Measurements from ENCODE around the gene OTOP2. TPM values are rescaled to one million over a fixed set of nuclear protein-coding genes. Genes with fewer than 3 reads are reported as not detected.
A peak's percentile ranks its signal among the peaks of the same experiment; 100 is the strongest.

The OTOP2 gene
- total and polyA plus RNA-seq, 9 of the 15 experiments (the other 6 are each of a cell fraction or from before 2014, with no cell fraction given) = 0.04 to 0.36 (median 0.14) TPM; not detected in 1

DNA sequence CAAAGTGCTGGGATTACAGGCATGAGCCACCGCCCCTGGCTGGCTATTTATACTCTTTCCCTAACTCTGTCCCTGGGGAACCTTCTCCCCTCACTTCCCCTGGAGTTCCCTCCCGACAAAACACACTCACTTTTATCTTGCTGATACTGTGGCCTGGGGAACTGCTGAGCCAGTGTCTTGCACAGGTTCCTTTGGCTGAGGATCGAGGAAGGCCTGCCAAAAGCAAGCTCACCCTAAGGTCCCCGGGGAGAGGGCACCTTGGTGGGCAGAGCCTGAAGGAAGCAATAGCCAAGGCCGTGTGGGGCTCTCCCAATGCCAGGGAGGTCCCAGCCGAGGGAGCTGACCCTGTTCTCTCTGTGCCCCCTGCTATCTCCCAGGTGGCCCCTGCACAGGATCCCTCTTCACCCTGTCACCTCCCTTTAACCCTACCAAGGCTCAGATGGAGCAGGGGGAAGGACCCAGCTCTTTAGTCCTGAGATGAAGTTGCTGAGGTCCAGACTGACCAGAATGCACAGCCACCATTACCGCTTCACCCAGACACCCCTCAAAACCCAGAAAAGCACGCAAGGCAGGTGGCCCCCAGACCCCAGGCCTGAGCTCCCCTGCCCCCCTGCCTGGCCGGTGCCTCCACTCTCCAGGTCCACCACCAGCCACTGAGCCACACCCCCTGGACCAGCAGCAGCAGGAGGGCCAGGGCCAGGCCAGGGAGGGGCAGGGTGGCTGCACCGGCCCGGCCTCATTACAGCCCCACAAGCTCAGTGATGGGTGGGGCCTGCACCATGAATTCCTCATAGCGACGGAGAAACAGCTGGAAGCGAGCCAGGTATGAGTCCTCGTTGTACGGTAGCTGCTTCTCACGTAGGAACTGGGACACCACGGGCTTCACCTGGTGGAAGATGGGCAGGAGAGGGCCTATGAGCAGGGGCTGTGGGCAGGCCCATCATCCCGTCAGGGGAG, 46.2 kb upstream of the OTOP2 start (continued):
- TF ChIP-seq SRF (CRISPR knock-in tag; IDR thresholded peaks at IDR 0.05) (peak in 1 of 2 experiments; percentile 47; a peak in 1 of 4 replicates), NR0B1 (IDR thresholded peaks at IDR 0.05; ENCODE audit: partially characterized antibody) (no peak), KAT7 (CRISPR knock-in tag; IDR thresholded peaks at IDR 0.05; ENCODE audit: borderline replicate concordance) (0 out of 2 replicates have a peak, but pooled peaks have one; percentile 14)
- TF ChIP-seq, protein P1, sequence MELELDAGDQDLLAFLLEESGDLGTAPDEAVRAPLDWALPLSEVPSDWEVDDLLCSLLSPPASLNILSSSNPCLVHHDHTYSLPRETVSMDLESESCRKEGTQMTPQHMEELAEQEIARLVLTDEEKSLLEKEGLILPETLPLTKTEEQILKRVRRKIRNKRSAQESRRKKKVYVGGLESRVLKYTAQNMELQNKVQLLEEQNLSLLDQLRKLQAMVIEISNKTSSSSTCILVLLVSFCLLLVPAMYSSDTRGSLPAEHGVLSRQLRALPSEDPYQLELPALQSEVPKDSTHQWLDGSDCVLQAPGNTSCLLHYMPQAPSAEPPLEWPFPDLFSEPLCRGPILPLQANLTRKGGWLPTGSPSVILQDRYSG (tag; conservative IDR thresholded peaks at IDR 0.05; ENCODE audit: low read depth) = no peak

- no peak for FAIRE-seq
- TF ChIP-seq SREBF2 (CRISPR knock-in tag; IDR thresholded peaks at IDR 0.05) (no peak), ZNF408 (CRISPR knock-in tag; IDR thresholded peaks at IDR 0.05; ENCODE audit: low read depth) (no peak), RBM25 (IDR thresholded peaks at IDR 0.05; ENCODE audit: low read depth, low read length, severe bottlenecking) (peak; percentile 83), ELF1 (tag; IDR thresholded peaks at IDR 0.05) (no peak), KDM2B (CRISPR knock-in tag; IDR thresholded peaks at IDR 0.05) (no peak), ZKSCAN3 (CRISPR knock-in tag; IDR thresholded peaks at IDR 0.05) (no peak), CBX2 (IDR thresholded peaks at IDR 0.05; ENCODE audit: insufficient read depth, low read length, poor library complexity, severe bottlenecking) (no peak), SMAD2 (IDR thresholded peaks at IDR 0.05; ENCODE audit: low read depth, low read length) (no peak), GTF2F1 (IDR thresholded peaks at IDR 0.05; ENCODE audit: low read depth, low read length) (no peak), GATAD2B (IDR thresholded peaks at IDR 0.05; ENCODE audit: borderline replicate concordance) (no peak), PYGO2 (tag; IDR thresholded peaks at IDR 0.05) (no peak), HDAC3 (IDR thresholded peaks at IDR 0.05; ENCODE audit: borderline replicate concordance, partially characterized antibody) (peak; percentile 13)
- TF ChIP-seq, protein P2, sequence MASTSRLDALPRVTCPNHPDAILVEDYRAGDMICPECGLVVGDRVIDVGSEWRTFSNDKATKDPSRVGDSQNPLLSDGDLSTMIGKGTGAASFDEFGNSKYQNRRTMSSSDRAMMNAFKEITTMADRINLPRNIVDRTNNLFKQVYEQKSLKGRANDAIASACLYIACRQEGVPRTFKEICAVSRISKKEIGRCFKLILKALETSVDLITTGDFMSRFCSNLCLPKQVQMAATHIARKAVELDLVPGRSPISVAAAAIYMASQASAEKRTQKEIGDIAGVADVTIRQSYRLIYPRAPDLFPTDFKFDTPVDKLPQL (IDR thresholded peaks at IDR 0.05; ENCODE audit: extremely low read depth, insufficient read length) = no peak
These were observed 45.4 kb upstream of the OTOP2 start for GRCh38 chr17:74878658-74879057.

More at GRCh38 chr17:74878658-74879057, 45.4 kb upstream of the OTOP2 start:
- Histone ChIP-seq H3K79me2 (ENCODE audit: control insufficient read depth, insufficient read depth, low read length) (peaks cover 3% of the 10 kb centered on the region; the same call in 2 of the 3 replicates), H3K27ac (ENCODE audit: extremely low read depth, low read depth, low read length) (no peak overlapping the region), H4K20me1 (replicated peaks; ENCODE audit: control insufficient read depth, insufficient read depth, low read length) (no peaks in the 10 kb centered on the region), H3K9ac (ENCODE audit: insufficient read depth in 1 of 2, low read depth in 2 of 2, low read length in 2 of 2) (peak overlapping the region in 1 of 2 experiments; percentile 88; a peak in 1 of 4 replicates), H3K4me3 (no peak overlapping the region), H3K36me3 (ENCODE audit: control insufficient read depth, insufficient read depth, low read length) (no peaks in the 10 kb centered on the region), H3K9me1 (ENCODE audit: control insufficient read depth, insufficient read depth, low read length) (no peaks in the 10 kb centered on the region), H3K27me3 (ENCODE audit: control insufficient read depth in 2 of 2, insufficient read depth in 2 of 2, low read length in 2 of 2) (no peaks in the 10 kb centered on the region), H3K9me3 (replicated peaks; ENCODE audit: control insufficient read depth, insufficient read depth, low read depth, low read length) (no peaks in the 10 kb centered on the region), H3K4me2 (ENCODE audit: insufficient read depth, low read length) (peak overlapping the region; percentile 53), H2AFZ (ENCODE audit: low read depth, low read length) (peak overlapping the region; percentile 84), H3K4me1 (replicated peaks in 1 of 2; ENCODE audit: control insufficient read depth in 2 of 2, insufficient read depth in 2 of 2, low read length in 2 of 2) (peaks cover 45 to 46% of the 10 kb centered on the region in 2 experiments)
- intact Hi-C loops (cut with micrococcal nuclease) = loop anchor here (10.0 kb wide), 1 partner anchor 156 kb away; no protein-coding TSS in a partner anchor
- ChIA-PET POLR2A (interaction anchor here (0.6 to 2.7 kb wide), 5 partner anchors 9 to 147 kb away, joined by 3 to 7 read pairs (median 4); no protein-coding TSS in a partner anchor), CTCF (ENCODE audit: low intra/inter-chr PET ratio) (no interaction called here)
- BruUV-seq (replicated peaks) = no TSS peak
- no peak for ATAC-seq
- no peak for DNase-seq (ENCODE audit: extremely low read depth in 1 of 4, low spot score in 3 of 4)
- 78% methylated on average over 1 of the region's 2 CpGs for WGBS (ENCODE audit: insufficient coverage, low coverage, missing lambda C conversion rate)
- in situ Hi-C loops (cut with MboI) = no loop called here
